A549 (cell line): ENCODE data around the gene NTM. TPM values are rescaled to one million over a fixed set of nuclear protein-coding genes. Genes with fewer than 3 reads are reported as not detected.

Experiments
- ATAC-seq, 2 experiments: fragments of 200-7000 bp in 1 of 2; fragments of >200 bp in 1 of 2; cut with Nextera tagmentation in 1 of 2; cut with Tn5 transposase in 1 of 2; 3 replicates each; pipeline versions ENCODE4 v1.8.0 to v1.9.1; 2018 to 2020; ENCODE audit warnings: mild to moderate bottlenecking in 1 of 2, moderate library complexity in 1 of 2
- CTCF ChIA-PET: fragments of 300-600 bp; sonication (Branson Sonifier 250); formaldehyde crosslinking; extraction: SDS; loops from one replicate; lab custom pipeline; 2021; ENCODE audit warnings: antibody characterized with exemption, inconsistent platforms; lab: Yijun Ruan, JAX
- POLR2A ChIA-PET: fragments of 350-600 bp; formaldehyde crosslinking; extraction: SDS; loops from one replicate; lab custom pipeline; 2021; ENCODE audit warnings: antibody characterized with exemption, inconsistent platforms; lab: Yijun Ruan, JAX
- DNase-seq, 2 experiments: peaks; one replicate each; pipeline versions ENCODE4 v3.0.0 to v3.0.0-alpha.2; 2011 to 2016; ENCODE audit warnings: low read depth in 1 of 2, low spot score in 1 of 2
- FAIRE-seq: peaks from 2 replicates; lab custom pipeline; 2011; peaks lifted over from hg19 to GRCh38; lab: Jason Lieb, UNC
- H3K27ac ChIP-seq, 2 experiments: fragments of >200 bp; sonication (Bioruptor Twin); formaldehyde crosslinking; 3 replicates each; pipeline ENCODE4 v1.5.1; 2016 to 2017
- H3K4me1 ChIP-seq: fragments of >200 bp; sonication (Bioruptor Twin); formaldehyde crosslinking; 3 replicates; pipeline ENCODE4 v1.6.1; 2016
- H3K4me2 ChIP-seq: fragments of >200 bp; sonication (Bioruptor Twin); formaldehyde crosslinking; 3 replicates; pipeline ENCODE4 v1.6.1; 2016
- H3K4me3 ChIP-seq: fragments of >200 bp; sonication (Bioruptor Twin); formaldehyde crosslinking; 3 replicates; pipeline ENCODE4 v1.5.1; 2016
- H3K9me3 ChIP-seq: fragments of >200 bp; sonication (Bioruptor Twin); formaldehyde crosslinking; 3 replicates; pipeline ENCODE4 v1.6.1; 2016
- ATOH8 ChIP-seq: fragments of 250-450 bp; sonication (Bioruptor Pico); IDR thresholded peaks from 2 replicates; pipeline ENCODE4 v1.5.0; 2020; ENCODE audit warnings: low read depth, mild to moderate bottlenecking, moderate library complexity
- CEBPB ChIP-seq, 2 experiments: fragments of >200 bp in 1 of 2; sonication (Bioruptor Twin) in 1 of 2; formaldehyde crosslinking in 1 of 2; IDR thresholded peaks; 2 replicates each; pipeline ENCODE4 v1.6.1; 2012 to 2016
- CTCF ChIP-seq: fragments of >200 bp; sonication (Bioruptor Twin); formaldehyde crosslinking; IDR thresholded peaks from 3 replicates; pipeline ENCODE4 v1.5.1; 2016
- E2F6 ChIP-seq: IDR thresholded peaks from 2 replicates; pipeline ENCODE4 v1.6.1; 2012; ENCODE audit warnings: low read depth, borderline replicate concordance
- EHF ChIP-seq: fragments of 250-450 bp; sonication (Bioruptor Pico); IDR thresholded peaks from 2 replicates; pipeline ENCODE4 v1.5.0; 2020; ENCODE audit warnings: mild to moderate bottlenecking
- EP300 ChIP-seq, 2 experiments: fragments of >200 bp; sonication (Bioruptor Twin); formaldehyde crosslinking; IDR thresholded peaks; 2 replicates in 1 of 2; 3 replicates in 1 of 2; pipeline ENCODE4 v1.6.1; 2016 to 2017
- FOSB ChIP-seq: fragments of 250-450 bp; sonication (Bioruptor Pico); IDR thresholded peaks from 2 replicates; pipeline ENCODE4 v1.5.0; 2020; ENCODE audit warnings: mild to moderate bottlenecking, moderate library complexity
- HOXB13 ChIP-seq: fragments of 250-450 bp; sonication (Bioruptor Pico); IDR thresholded peaks from 2 replicates; pipeline ENCODE4 v1.5.0; 2020; ENCODE audit warnings: low read depth, mild to moderate bottlenecking, moderate library complexity
- JUNB ChIP-seq: fragments of >200 bp; sonication (Bioruptor Twin); formaldehyde crosslinking; IDR thresholded peaks from 2 replicates; pipeline ENCODE4 v1.6.1; 2016
- NFE2L2 ChIP-seq: fragments of 150-350 bp; conservative IDR thresholded peaks from 2 replicates; pipeline ENCODE4 v1.6.1; 2014; ENCODE audit warnings: low read length
- PBX3 ChIP-seq: IDR thresholded peaks from 2 replicates; pipeline ENCODE4 v1.6.1; 2012
- RAD21 ChIP-seq, 2 experiments: fragments of >200 bp in 1 of 2; sonication (Bioruptor Twin) in 1 of 2; formaldehyde crosslinking in 1 of 2; IDR thresholded peaks in 1 of 2; conservative IDR thresholded peaks in 1 of 2; 2 replicates in 1 of 2; 3 replicates in 1 of 2; pipeline ENCODE4 v1.6.1; 2012 to 2018; ENCODE audit warnings: inconsistent platforms in 1 of 2
- RARB ChIP-seq: fragments of 250-450 bp; sonication (Bioruptor Pico); IDR thresholded peaks from 2 replicates; pipeline ENCODE4 v1.8.0; 2021; ENCODE audit warnings: mild to moderate bottlenecking, moderate library complexity
- REST ChIP-seq: fragments of 200-600 bp; sonication (generic); IDR thresholded peaks from 2 replicates; pipeline ENCODE4 v1.6.1; 2016; ENCODE audit warnings: antibody characterized with exemption, mild to moderate bottlenecking, moderate library complexity
- RFX5 ChIP-seq: fragments of 450-650 bp; IDR thresholded peaks from 2 replicates; pipeline ENCODE4 v1.7.1; 2014; ENCODE audit warnings: antibody characterized with exemption, mild to moderate bottlenecking, moderate library complexity
- TFCP2L1 ChIP-seq: fragments of 250-450 bp; sonication (Bioruptor Pico); IDR thresholded peaks from 2 replicates; pipeline ENCODE4 v1.5.0; 2021; ENCODE audit warnings: mild to moderate bottlenecking
- USF2 ChIP-seq: fragments of 450-650 bp; IDR thresholded peaks from 2 replicates; pipeline ENCODE4 v1.6.1; 2014; ENCODE audit warnings: antibody characterized with exemption
- ZFP36 ChIP-seq: fragments of 450-650 bp; IDR thresholded peaks from 2 replicates; pipeline ENCODE4 v1.6.1; 2014; ENCODE audit warnings: borderline replicate concordance; ENCODE audit not compliant: partially characterized antibody
- ZSCAN20 ChIP-seq: fragments of 250-450 bp; sonication (Bioruptor Pico); IDR thresholded peaks from 2 replicates; pipeline ENCODE4 v1.8.0; 2022; ENCODE audit warnings: mild to moderate bottlenecking, moderate library complexity
- WGBS: methylation state at CpG from one replicate; pipeline ENCODE4 v1.1.6; 2017; ENCODE audit errors: missing lambda C conversion rate; 5-methylcytosine and 5-hydroxymethylcytosine counted together
- polyA plus RNA-seq, 4 experiments: library from polyadenylated mRNA; depleted of rRNA in 3 of 4; stranded (reverse); fragments of >200 nt; fragmentation: RNase III in 1 of 4; extraction: RNeasy Plus Mini Kit Qiagen cat#74134 plus additional on column Dnase treatment in 1 of 4; gene quantifications; 2 replicates in 3 of 4; 3 replicates in 1 of 4; pipeline ENCODE4 v1.2.3, GENCODE V29; 2011 to 2017

Gene NTM
- polyA plus RNA-seq, 2 of the 4 experiments (the other 2 are of a cell fraction): not detected

- H3K4me1 ChIP-seq: no peaks in the 10 kb centered on the region
- H3K4me3 ChIP-seq: no peak overlapping the region
- POLR2A ChIA-PET: interaction anchor here (0.6 kb wide), 1 partner anchor 1609 kb away, joined by 10 read pairs; the partner anchor contains the start of gene PRDM10
- ATAC-seq: no peak
- WGBS: 10% methylated on average over 6 of the region's 6 CpGs
- CTCF ChIA-PET: interaction anchor here (0.6 to 0.8 kb wide), 2 partner anchors 16 to 147 kb away, joined by 3 read pairs; no protein-coding TSS in a partner anchor
- TF ChIP-seq ZFP36 (no peak), CTCF (no peak), PBX3 (no peak), CEBPB (IDR thresholded peaks at IDR 0.05) (no peak), E2F6 (no peak), RAD21 (conservative IDR thresholded peaks at IDR 0.05 in 1 of 2, IDR thresholded peaks at IDR 0.05 in 1 of 2) (no peak), ATOH8 (CRISPR knock-in tag) (no peak), HOXB13 (CRISPR knock-in tag) (no peak), RARB (CRISPR knock-in tag) (no peak), TFCP2L1 (CRISPR knock-in tag) (no peak), EP300 (IDR thresholded peaks at IDR 0.05) (no peak), USF2 (no peak), ZSCAN20 (CRISPR knock-in tag) (no peak), FOSB (CRISPR knock-in tag) (no peak), EHF (CRISPR knock-in tag) (no peak), NFE2L2 (no peak), REST (no peak), JUNB (no peak), RFX5 (no peak)
- no peak for DNase-seq
- FAIRE-seq: no peak
- no peak overlapping the region for H3K27ac ChIP-seq
- H3K4me2 ChIP-seq: no peak overlapping the region
- no peaks in the 10 kb centered on the region for H3K9me3 ChIP-seq
Measured at GRCh38 chr11:131611322-131611721, 240.9 kb downstream of the NTM start.
